HepG2 (cell line): Measurements from ENCODE around the gene COA5. TPM values are rescaled to one million over a fixed set of nuclear protein-coding genes. Genes with fewer than 3 reads are reported as not detected.

Experiments used
- ARID2 ChIP-seq: sonication (generic); formaldehyde crosslinking; IDR thresholded peaks from 2 replicates; pipeline ENCODE4 v1.8.1; 2022; ENCODE audit warnings: mild to moderate bottlenecking, missing genetic modification reagents, borderline replicate concordance
- KDM6A ChIP-seq: IDR thresholded peaks from 2 replicates; pipeline ENCODE4 v1.6.1; 2016; ENCODE audit warnings: low read depth
- PAX8 ChIP-seq: sonication (generic); formaldehyde crosslinking; IDR thresholded peaks from 2 replicates; pipeline ENCODE4 v1.8.0; 2022; ENCODE audit warnings: mild to moderate bottlenecking, missing genetic modification reagents, borderline replicate concordance
- ZFYVE20 ChIP-seq: sonication (generic); formaldehyde crosslinking; IDR thresholded peaks from 2 replicates; pipeline ENCODE4 v1.8.0; 2023; ENCODE audit warnings: low read depth, mild to moderate bottlenecking, moderate library complexity, missing genetic modification reagents, borderline replicate concordance
- ZGPAT ChIP-seq: IDR thresholded peaks from 2 replicates; pipeline ENCODE4 v1.6.1; 2016; ENCODE audit warnings: mild to moderate bottlenecking
- ZNF232 ChIP-seq: sonication (generic); formaldehyde crosslinking; IDR thresholded peaks from 2 replicates; pipeline ENCODE4 v1.4.0; 2020; ENCODE audit warnings: missing genetic modification reagents, borderline replicate concordance
- ZNF354B ChIP-seq: sonication (generic); formaldehyde crosslinking; IDR thresholded peaks from 2 replicates; pipeline ENCODE4 v1.8.0; 2022; ENCODE audit warnings: mild to moderate bottlenecking, missing genetic modification reagents
- ZNF577 ChIP-seq: sonication (generic); formaldehyde crosslinking; IDR thresholded peaks from 2 replicates; pipeline ENCODE4 v1.4.0; 2020; ENCODE audit warnings: mild to moderate bottlenecking, low read depth, missing genetic modification reagents, borderline replicate concordance
- ZSCAN9 ChIP-seq: IDR thresholded peaks from 2 replicates; pipeline ENCODE4 v1.6.1; 2016; ENCODE audit warnings: borderline replicate concordance
- polyA plus RNA-seq, 8 experiments: library from polyadenylated mRNA; depleted of rRNA in 3 of 8; stranded (reverse) in 7 of 8; unstranded in 1 of 8; fragments of >200 nt; fragmentation: Illumina TruSeq in 4 of 8; extraction: Trizol in 4 of 8; gene quantifications; 2 replicates each; pipeline versions ENCODE4 v1.2.1 to v1.2.3, GENCODE V29; 2011 to 2016; ENCODE audit warnings: low read depth in 4 of 8, missing spikeins in 1 of 8, mixed read lengths in 1 of 8; ENCODE audit not compliant: insufficient read depth in 1 of 8
- total RNA-seq, 5 experiments: library from RNA; depleted of rRNA; stranded (reverse); fragments of >200 nt; fragmentation: Illumina TruSeq; extraction: Trizol; gene quantifications; 2 replicates each; pipeline ENCODE4 v1.2.3, GENCODE V29; 2016; ENCODE audit warnings: low read depth in 1 of 5
- TF ChIP-seq, protein P1 (sequence below): sonication (generic); formaldehyde crosslinking; IDR thresholded peaks from 2 replicates; pipeline ENCODE4 v1.5.0; 2020; ENCODE audit warnings: missing genetic modification reagents
- TF ChIP-seq, protein P2 (sequence below): sonication (generic); formaldehyde crosslinking; IDR thresholded peaks from 2 replicates; pipeline ENCODE4 v1.4.0; 2020; ENCODE audit warnings: mild to moderate bottlenecking, missing genetic modification reagents
- TF ChIP-seq, protein P3 (sequence below): sonication (generic); formaldehyde crosslinking; IDR thresholded peaks from 2 replicates; pipeline ENCODE4 v1.4.0; 2020; ENCODE audit warnings: missing genetic modification reagents, borderline replicate concordance

COA5 gene
- total and polyA plus RNA-seq, 2 of the 13 experiments (the other 11 are each of a cell fraction or from before 2014, with no cell fraction given) = 43.6 to 64.5 TPM

GRCh38 chr2:98608962-98609604 is 771 bp upstream of the COA5 start (continued):
- TF ChIP-seq, protein P1, sequence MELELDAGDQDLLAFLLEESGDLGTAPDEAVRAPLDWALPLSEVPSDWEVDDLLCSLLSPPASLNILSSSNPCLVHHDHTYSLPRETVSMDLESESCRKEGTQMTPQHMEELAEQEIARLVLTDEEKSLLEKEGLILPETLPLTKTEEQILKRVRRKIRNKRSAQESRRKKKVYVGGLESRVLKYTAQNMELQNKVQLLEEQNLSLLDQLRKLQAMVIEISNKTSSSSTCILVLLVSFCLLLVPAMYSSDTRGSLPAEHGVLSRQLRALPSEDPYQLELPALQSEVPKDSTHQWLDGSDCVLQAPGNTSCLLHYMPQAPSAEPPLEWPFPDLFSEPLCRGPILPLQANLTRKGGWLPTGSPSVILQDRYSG (CRISPR knock-in tag) = peak; percentile 8; the same call in 1 of the 2 replicates
- TF ChIP-seq KDM6A (CRISPR knock-in tag) (no peak), ZNF577 (CRISPR knock-in tag) (0 out of 2 replicates have a peak, but pooled peaks have one; percentile 77), ZGPAT (CRISPR knock-in tag) (no peak), ZNF354B (CRISPR knock-in tag) (peak; percentile 45; the same call in 1 of the 2 replicates), ZNF232 (0 out of 2 replicates have a peak, but pooled peaks have one; percentile 8), ZSCAN9 (peak; percentile 1; the same call in 1 of the 2 replicates), PAX8 (CRISPR knock-in tag) (no peak), ARID2 (peak; percentile 50; the same call in 1 of the 2 replicates), ZFYVE20 (CRISPR knock-in tag) (0 out of 2 replicates have a peak, but pooled peaks have one; percentile 9)
- TF ChIP-seq, protein P2, sequence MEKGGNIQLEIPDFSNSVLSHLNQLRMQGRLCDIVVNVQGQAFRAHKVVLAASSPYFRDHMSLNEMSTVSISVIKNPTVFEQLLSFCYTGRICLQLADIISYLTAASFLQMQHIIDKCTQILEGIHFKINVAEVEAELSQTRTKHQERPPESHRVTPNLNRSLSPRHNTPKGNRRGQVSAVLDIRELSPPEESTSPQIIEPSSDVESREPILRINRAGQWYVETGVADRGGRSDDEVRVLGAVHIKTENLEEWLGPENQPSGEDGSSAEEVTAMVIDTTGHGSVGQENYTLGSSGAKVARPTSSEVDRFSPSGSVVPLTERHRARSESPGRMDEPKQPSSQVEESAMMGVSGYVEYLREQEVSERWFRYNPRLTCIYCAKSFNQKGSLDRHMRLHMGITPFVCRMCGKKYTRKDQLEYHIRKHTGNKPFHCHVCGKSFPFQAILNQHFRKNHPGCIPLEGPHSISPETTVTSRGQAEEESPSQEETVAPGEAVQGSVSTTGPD (CRISPR knock-in tag) = 0 out of 2 replicates have a peak, but pooled peaks have one; percentile 61
- TF ChIP-seq, protein P3, sequence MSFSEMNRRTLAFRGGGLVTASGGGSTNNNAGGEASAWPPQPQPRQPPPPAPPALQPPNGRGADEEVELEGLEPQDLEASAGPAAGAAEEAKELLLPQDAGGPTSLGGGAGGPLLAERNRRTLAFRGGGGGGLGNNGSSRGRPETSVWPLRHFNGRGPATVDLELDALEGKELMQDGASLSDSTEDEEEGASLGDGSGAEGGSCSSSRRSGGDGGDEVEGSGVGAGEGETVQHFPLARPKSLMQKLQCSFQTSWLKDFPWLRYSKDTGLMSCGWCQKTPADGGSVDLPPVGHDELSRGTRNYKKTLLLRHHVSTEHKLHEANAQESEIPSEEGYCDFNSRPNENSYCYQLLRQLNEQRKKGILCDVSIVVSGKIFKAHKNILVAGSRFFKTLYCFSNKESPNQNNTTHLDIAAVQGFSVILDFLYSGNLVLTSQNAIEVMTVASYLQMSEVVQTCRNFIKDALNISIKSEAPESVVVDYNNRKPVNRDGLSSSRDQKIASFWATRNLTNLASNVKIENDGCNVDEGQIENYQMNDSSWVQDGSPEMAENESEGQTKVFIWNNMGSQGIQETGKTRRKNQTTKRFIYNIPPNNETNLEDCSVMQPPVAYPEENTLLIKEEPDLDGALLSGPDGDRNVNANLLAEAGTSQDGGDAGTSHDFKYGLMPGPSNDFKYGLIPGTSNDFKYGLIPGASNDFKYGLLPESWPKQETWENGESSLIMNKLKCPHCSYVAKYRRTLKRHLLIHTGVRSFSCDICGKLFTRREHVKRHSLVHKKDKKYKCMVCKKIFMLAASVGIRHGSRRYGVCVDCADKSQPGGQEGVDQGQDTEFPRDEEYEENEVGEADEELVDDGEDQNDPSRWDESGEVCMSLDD = 0 out of 2 replicates have a peak, but pooled peaks have one; percentile 54
